GM12878 (cell line): ENCODE measurements around the gene EMP2. TPM values are rescaled to one million over a fixed set of nuclear protein-coding genes. Genes with fewer than 3 reads are reported as not detected.
"Not testable (repeated sequence)": the region's sequence is repeated elsewhere in the genome, so short reads cannot be mapped to it uniquely, and the experiment has no call there.

ENCODE experiments used
- ATAC-seq: fragments of 200-7000 bp; cut with Tn5 transposase; 3 replicates; pipeline ENCODE4 v1.9.1; 2020; ENCODE audit warnings: mild to moderate bottlenecking, moderate library complexity
- BruUV-seq: library from RNA; stranded (reverse); fragments of 400-500 nt; replicated peaks from 2 replicates; lab custom pipeline; 2021; lab: Mats Ljungman, UMichigan
- CTCF ChIA-PET: fragments of 300-600 bp; sonication (Branson Sonifier 250); formaldehyde crosslinking; extraction: SDS; loops from one replicate; lab custom pipeline; 2021; ENCODE audit warnings: inconsistent platforms; lab: Yijun Ruan, JAX
- POLR2A ChIA-PET: fragments of 350-600 bp; formaldehyde crosslinking; extraction: SDS; loops from one replicate; lab custom pipeline; 2021; ENCODE audit warnings: inconsistent platforms; lab: Charles Lee
- RAD21 ChIA-PET: fragments of 300-600 bp; sonication (Branson Sonifier 250); formaldehyde crosslinking; loops from one replicate; lab custom pipeline; 2023; ENCODE audit warnings: antibody characterized with exemption; ENCODE audit not compliant: unreplicated experiment; lab: Charles Lee
- SMC1A ChIA-PET: fragments of 300-600 bp; sonication (Branson Sonifier 250); formaldehyde crosslinking; loops from one replicate; lab custom pipeline; 2023; ENCODE audit not compliant: unreplicated experiment, uncharacterized antibody; lab: Charles Lee
- DNase-seq: peaks from one replicate; pipeline ENCODE4 v3.0.0-alpha.2; 2011; ENCODE audit warnings: low read depth, low spot score
- FAIRE-seq: peaks from 3 replicates; lab custom pipeline; 2011; peaks lifted over from hg19 to GRCh38; lab: Jason Lieb, UNC
- H2AFZ ChIP-seq: 2 replicates; pipeline ENCODE4 v1.6.0; 2011; ENCODE audit warnings: low read depth, low read length, control low read depth; ENCODE audit not compliant: control insufficient read depth
- H3K27ac ChIP-seq: 2 replicates; pipeline ENCODE4 v1.5.1; 2011; ENCODE audit warnings: control low read depth; ENCODE audit not compliant: control insufficient read depth, insufficient read depth
- H3K27me3 ChIP-seq, 2 experiments: replicated peaks in 1 of 2; 2 replicates each; pipeline versions ENCODE4 v1.6.0 to v1.6.1; 2011; ENCODE audit warnings: low read length in 1 of 2; ENCODE audit not compliant: control insufficient read depth in 2 of 2, insufficient read depth in 2 of 2
- H3K36me3 ChIP-seq, 2 experiments: 2 replicates each; pipeline ENCODE4 v1.5.1; 2011; ENCODE audit warnings: low read length in 1 of 2; ENCODE audit not compliant: control insufficient read depth in 2 of 2, insufficient read depth in 2 of 2
- H3K4me1 ChIP-seq: 2 replicates; pipeline ENCODE4 v1.6.1; 2011; ENCODE audit warnings: mild to moderate bottlenecking, low read length, moderate library complexity, mixed read lengths; ENCODE audit not compliant: control insufficient read depth, insufficient read depth
- H3K4me2 ChIP-seq: 2 replicates; pipeline ENCODE4 v1.6.0; 2011; ENCODE audit warnings: control low read depth; ENCODE audit not compliant: control insufficient read depth, insufficient read depth
- H3K4me3 ChIP-seq: fragments of 200-600 bp; sonication (generic); 2 replicates; pipeline ENCODE4 v1.5.1; 2016
- H3K79me2 ChIP-seq: 2 replicates; pipeline ENCODE4 v1.6.0; 2011; ENCODE audit warnings: low read length; ENCODE audit not compliant: control insufficient read depth, insufficient read depth
- H3K9ac ChIP-seq: 2 replicates; pipeline ENCODE4 v1.8.0; 2011; ENCODE audit warnings: low read length, control low read depth, mixed read lengths; ENCODE audit not compliant: control insufficient read depth, insufficient read depth
- H3K9me3 ChIP-seq: replicated peaks from 3 replicates; pipeline ENCODE4 v1.5.1; 2011; ENCODE audit warnings: mild to moderate bottlenecking, low read length; ENCODE audit not compliant: control insufficient read depth, insufficient read depth
- H4K20me1 ChIP-seq: 2 replicates; pipeline ENCODE4 v1.6.0; 2011; ENCODE audit not compliant: control insufficient read depth, insufficient read depth
- CHD1 ChIP-seq: IDR thresholded peaks from 2 replicates; pipeline ENCODE4 v1.6.1; 2012; ENCODE audit warnings: low read depth, low read length, improper control_type of control experiment
- GABPA ChIP-seq: IDR thresholded peaks from 2 replicates; pipeline ENCODE4 v1.6.1; 2014; ENCODE audit warnings: antibody characterized with exemption, low read depth, mild to moderate bottlenecking, inconsistent platforms
- LARP7 ChIP-seq: fragments of 450-650 bp; IDR thresholded peaks from 2 replicates; pipeline ENCODE4 v1.6.1; 2017; ENCODE audit warnings: mild to moderate bottlenecking
- PAX5 ChIP-seq: IDR thresholded peaks from 2 replicates; pipeline ENCODE4 v1.6.1; 2011; ENCODE audit warnings: low read depth, low read length, borderline replicate concordance
- RFX5 ChIP-seq: IDR thresholded peaks from 2 replicates; pipeline ENCODE4 v1.6.1; 2011; ENCODE audit warnings: low read depth, low read length, improper control_type of control experiment
- ZBTB4 ChIP-seq: fragments of 450-650 bp; formaldehyde crosslinking; IDR thresholded peaks from 2 replicates; pipeline ENCODE4 v1.4.0; 2022; ENCODE audit warnings: mild to moderate bottlenecking, moderate library complexity
- WGBS: methylation state at CpG from one replicate; pipeline ENCODE4 v1.1.6; 2016; ENCODE audit warnings: low lambda C conversion rate; ENCODE audit not compliant: insufficient replicate concordance, insufficient coverage; ENCODE audit errors: missing lambda C conversion rate; 5-methylcytosine and 5-hydroxymethylcytosine counted together
- in situ Hi-C: fragments of 300-500 bp; cut with MboI; formaldehyde crosslinking; loops from 9 replicates; pipeline ENCODE4 v1.14.3; 2018; ENCODE audit warnings: mixed read lengths
- intact Hi-C: fragments of 100-400 bp; cut with micrococcal nuclease; formaldehyde crosslinking; loops from one replicate; pipeline ENCODE4 v1.14.2; 2022; ENCODE audit not compliant: unreplicated experiment
- polyA plus RNA-seq, 11 experiments: library from polyadenylated mRNA; depleted of rRNA in 4 of 11; unstranded in 6 of 11; stranded (reverse) in 5 of 11; fragments of >200 nt; fragmentation: Nextera tagmentation in 4 of 11; fragmentation: Illumina TruSeq in 1 of 11; extraction: Ambion mirVana in 4 of 11; extraction: Trizol in 1 of 11; gene quantifications; 1 replicate in 1 of 11; 2 replicates in 10 of 11; pipeline versions ENCODE4 v1.2.1 to v1.2.3, GENCODE V29; 2011 to 2016; ENCODE audit warnings: inconsistent platforms in 2 of 11, missing spikeins in 2 of 11, low read depth in 1 of 11
- total RNA-seq, 4 experiments: library from RNA; depleted of rRNA in 3 of 4; stranded (reverse); fragments of >200 nt in 3 of 4; fragmentation: Illumina TruSeq in 1 of 4; extraction: Trizol in 1 of 4; gene quantifications; 2 replicates each; pipeline versions ENCODE4 v1.2.1 to v1.2.3, GENCODE V29; 2013 to 2021

EMP2 gene
- total and polyA plus RNA-seq, 10 of the 15 experiments (the other 5 are each of a cell fraction or from before 2014, with no cell fraction given): 0.41 to 10.4 (median 3.8) TPM

- TF ChIP-seq PAX5 (no peak), ZBTB4 (no peak), GABPA (no peak), LARP7 (no peak), CHD1 (no peak), RFX5 (no peak)
Measured at GRCh38 chr16:10622036-10622921, 41.9 kb upstream of the EMP2 start (continued).

- H3K4me2 ChIP-seq, POLR2A ChIA-PET, RAD21 ChIA-PET, H3K36me3 ChIP-seq, DNase-seq, H3K9ac ChIP-seq, H3K79me2 ChIP-seq, ATAC-seq, H4K20me1 ChIP-seq, H3K4me3 ChIP-seq, intact Hi-C loops, H2AFZ ChIP-seq, CTCF ChIA-PET, H3K9me3 ChIP-seq, H3K27me3 ChIP-seq, FAIRE-seq, H3K27ac ChIP-seq, in situ Hi-C loops, H3K4me1 ChIP-seq, BruUV-seq: not testable (repeated sequence)
- SMC1A ChIA-PET: interaction anchor here (0.6 kb wide), 1 partner anchor 28 kb away, joined by 3 read pairs; no protein-coding TSS in a partner anchor
- 35% methylated on average over 7 of the region's 7 CpGs for WGBS
Measured at GRCh38 chr16:10621216-10621949, 41.0 kb upstream of the EMP2 start.
